Activated T-cell treated with anti-CD3 and anti-CD28 coated beads, Interleukin-2, amount 50 U/mL, for 1 hour (primary cell): ENCODE results near the gene ADAMTSL1.

Source experiments
- DNase-seq: peaks from one replicate; pipeline ENCODE4 v3.0.0-alpha.2; 2020

The ADAMTSL1 gene

GRCh38 chr9:18707489-18708205 lies 233.7 kb downstream of the ADAMTSL1 start:
- no peak for DNase-seq

DNA sequence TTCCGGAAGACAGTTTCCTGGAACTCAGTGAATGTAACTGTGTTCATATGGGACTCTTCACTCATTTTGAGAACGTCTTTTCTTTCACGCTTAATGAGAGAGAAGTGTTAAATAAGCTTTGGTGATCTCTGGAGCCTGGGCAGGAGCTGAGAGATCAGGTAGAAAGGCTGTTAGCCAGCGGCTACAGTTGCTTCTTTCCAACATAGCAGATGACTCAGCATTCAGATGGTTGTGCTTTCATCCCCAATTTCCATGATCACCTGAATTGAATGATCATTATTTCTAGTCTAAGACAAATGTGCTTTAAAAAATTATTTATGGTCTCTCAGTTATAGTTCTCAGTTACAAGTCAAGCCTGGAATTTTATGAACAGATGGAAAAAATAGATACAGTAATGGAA lies 234.5 kb downstream of the ADAMTSL1 start:
- DNase-seq: no peak

GRCh38 chr9:18710065-18710464 lies 236.1 kb downstream of the ADAMTSL1 start:
- no peak for DNase-seq

DNA sequence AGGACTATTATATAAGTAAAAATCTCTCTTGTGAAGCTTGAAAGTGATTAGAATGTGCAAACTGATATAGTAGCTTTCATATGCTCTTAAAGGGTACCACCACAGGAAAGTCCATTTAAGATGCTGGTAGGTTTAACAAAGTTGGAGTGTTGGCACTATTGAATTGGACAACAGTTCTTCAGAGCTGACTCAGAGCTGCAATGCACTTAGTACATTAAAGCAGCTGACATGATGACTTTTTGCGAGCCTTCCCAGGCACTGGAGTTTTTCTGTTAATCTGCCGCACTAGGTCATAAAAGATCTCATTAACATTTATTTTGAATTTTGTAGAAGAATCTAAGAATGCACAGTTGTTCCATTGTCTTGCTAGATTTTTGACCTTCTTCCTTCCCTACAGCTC lies 243.8 kb downstream of the ADAMTSL1 start:
- DNase-seq: no peak

DNA sequence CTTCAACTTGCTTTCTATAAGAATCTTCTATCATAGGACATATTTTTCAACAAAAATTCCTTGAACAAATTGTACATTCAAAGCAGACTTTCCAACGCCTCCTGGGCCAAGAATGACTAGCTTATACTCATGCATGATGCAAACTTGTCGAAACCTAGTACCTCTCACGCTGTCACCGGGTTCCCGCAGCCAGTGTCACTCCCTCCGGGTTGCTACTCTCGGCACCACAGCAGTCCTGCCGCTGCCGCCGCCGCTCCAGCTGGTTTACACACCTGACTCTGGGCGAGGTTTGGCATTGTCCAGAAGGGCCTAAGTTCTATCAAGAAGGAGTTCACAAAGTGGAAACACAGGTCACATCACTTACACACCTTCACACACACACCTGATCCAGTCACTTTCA lies 244.4 kb downstream of the ADAMTSL1 start:
- DNase-seq: no peak

GRCh38 chr9:18718932-18719331 lies 245.0 kb downstream of the ADAMTSL1 start:
- no peak for DNase-seq

- no peak for DNase-seq
These were observed 246.7 kb downstream of the ADAMTSL1 start for GRCh38 chr9:18720691-18721090.

- DNase-seq: no peak
These were observed 247.5 kb downstream of the ADAMTSL1 start for GRCh38 chr9:18721267-18721994.

DNA sequence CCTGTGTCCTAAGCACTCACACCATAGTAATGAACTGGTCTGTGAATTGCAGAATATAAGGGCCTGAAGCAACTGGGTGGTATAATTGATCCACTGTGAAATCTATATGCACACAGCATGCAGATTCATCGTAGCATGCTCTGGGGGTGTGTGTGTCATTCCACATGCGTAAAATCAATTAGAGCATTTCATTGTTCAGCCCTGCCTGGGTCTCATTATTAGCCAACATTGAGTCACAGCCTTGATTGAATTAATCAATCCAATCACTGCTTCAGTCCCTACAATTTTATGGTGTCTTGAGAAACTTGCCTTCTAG lies 248.0 kb downstream of the ADAMTSL1 start:
- no peak for DNase-seq

DNA sequence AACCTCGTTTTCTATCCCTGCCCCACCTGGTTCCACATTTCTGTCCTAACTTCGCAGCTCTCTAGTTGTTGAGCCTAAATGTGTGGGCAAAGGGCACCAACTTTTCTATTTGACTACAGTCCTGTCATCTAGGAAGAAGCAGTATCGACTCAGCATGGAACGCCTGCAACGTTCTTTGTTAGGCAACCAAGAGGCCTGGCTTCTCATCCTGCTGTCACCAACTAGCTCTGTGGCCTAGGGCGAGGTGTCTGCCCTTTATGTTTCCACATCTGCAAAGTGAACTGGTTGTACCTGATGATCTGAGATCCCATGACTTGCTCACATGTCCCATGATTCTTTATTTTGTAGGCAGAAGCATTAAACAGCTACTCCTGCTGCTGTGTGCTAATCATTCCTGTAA lies 248.9 kb downstream of the ADAMTSL1 start:
- no peak for DNase-seq

- no peak for DNase-seq
These were observed 249.4 kb downstream of the ADAMTSL1 start for GRCh38 chr9:18723366-18723765.

DNA sequence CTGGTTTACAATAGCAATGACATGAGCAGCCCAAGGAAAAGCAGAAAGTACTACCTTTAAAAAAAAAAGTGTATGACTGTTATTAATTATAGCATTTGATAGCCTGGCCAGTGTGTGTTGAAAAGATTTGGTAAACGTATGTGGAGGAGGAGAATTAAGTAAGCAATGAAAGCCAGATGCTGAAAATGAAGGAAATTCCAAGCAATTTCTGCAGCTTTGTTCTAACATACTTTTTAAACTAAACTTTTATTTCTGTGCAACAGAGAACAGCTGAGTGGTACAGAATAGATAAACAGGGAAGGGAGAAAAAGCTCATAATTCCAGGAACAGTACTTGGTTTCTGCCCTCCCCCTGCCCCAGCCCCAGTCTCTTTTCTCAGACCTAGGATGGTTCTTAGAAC lies 252.6 kb downstream of the ADAMTSL1 start:
- no peak for DNase-seq

DNA sequence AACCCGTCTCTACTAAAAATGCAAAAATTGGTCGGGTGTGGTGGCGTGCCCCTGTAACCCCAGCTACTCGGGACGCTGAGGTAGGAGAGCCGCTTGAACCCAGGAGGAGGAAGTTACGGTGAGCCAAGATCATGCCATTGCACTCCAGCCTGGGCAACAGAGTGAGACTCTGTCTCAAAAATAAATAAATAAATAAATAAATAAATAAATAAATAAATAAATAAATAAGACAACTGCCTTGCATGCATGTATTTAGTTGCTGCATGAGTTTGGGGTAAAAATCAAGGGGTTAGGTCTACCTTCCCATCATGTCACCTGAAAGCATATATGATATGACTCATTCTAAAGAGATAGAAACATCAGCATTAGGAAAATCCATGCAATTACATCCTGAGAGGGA lies 254.0 kb downstream of the ADAMTSL1 start:
- DNase-seq: no peak

- DNase-seq: no peak
These were observed 254.7 kb downstream of the ADAMTSL1 start for GRCh38 chr9:18728642-18729041.

- DNase-seq: no peak
These were observed 256.3 kb downstream of the ADAMTSL1 start for GRCh38 chr9:18730241-18730640.

DNA sequence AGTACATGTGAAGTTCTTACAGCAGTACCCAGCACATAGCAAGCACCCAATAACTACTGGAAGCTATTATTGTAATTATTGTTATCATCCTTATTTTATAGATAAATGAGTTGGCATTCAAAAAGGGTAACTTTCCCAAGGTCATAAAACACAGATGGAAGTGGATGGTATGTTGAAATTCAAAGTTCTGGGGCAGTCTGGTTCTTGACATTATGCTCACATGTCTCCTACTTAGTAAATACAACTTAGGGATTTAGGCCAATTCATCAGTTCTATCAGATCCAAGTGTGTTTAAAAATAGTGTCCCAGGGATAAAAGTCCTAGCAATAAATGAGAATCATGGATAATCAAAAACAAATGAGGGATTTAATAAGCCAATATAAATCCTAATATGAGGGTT lies 265.2 kb downstream of the ADAMTSL1 start:
- no peak for DNase-seq

DNA sequence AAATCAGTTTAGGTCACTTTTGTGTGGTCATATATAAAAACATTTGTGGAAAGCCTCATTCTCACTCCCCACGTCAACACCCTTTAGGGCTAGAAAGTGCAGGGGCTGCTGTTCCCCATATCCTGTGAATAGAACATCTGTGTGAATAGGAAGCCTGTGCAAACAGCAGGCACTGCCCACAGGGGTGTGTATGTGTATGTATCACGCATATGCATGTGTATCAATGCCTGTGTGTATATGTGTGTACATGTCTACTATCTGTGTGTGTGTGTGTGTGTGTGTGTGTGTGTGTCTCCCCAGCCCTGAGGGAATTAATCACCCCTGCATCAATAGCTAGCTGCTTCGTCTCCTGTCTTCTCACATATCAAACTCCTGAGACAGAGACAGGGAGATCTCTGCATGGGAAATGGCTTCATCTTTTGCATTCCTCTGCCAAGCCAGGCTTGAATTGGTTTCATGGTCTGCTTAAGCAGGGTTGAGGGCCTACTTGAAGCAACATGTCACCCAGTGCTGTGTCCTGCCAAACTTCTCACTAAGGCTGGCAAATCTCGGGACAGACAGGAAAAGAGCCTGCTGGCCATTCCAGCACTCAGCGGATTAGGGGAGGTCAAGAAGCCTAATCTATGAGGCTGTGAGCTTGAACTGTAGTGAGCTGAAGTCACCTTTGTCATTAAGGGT lies 265.8 kb downstream of the ADAMTSL1 start:
- DNase-seq: no peak

GRCh38 chr9:18741359-18741758 lies 267.4 kb downstream of the ADAMTSL1 start:
- DNase-seq: no peak

GRCh38 chr9:18741945-18742344 lies 268.0 kb downstream of the ADAMTSL1 start:
- DNase-seq: no peak

DNA sequence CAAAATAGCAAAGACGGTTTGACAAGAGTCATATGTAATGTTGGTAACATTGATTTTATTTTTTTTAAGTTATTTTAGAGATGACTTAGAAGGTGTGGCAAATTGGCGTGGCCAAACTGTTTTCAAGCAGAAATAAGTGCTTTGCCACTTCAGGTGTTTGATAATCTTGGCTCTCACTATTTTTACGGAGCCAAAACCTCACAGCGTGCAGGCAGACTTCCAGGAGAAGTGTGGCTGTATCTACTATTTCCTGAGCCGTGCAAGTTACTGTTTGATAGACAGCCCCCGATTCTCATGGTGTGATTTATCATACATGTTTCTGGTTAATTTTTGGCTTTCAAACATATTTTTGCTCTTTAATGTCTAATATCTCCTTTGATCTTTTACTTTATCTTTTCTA lies 269.5 kb downstream of the ADAMTSL1 start:
- no peak for DNase-seq

DNA sequence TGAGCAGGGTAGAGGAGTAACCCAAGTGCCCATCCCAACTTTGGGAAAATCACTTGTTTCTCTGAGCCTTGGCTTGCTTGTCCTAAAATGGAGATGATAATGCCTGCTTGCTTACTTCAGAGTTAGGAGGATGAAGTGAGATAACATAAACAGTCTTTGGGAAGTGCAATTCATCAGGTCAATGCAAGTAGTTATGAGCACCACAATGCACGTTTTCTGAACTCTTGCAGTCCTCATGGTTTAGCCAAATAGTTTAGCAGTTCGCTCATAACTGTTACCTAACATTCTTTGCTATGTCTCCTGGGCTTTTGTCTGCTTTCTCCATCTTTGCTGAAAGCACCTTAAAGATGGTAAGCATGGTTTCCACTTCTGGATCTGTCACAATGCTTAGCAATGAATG lies 270.0 kb downstream of the ADAMTSL1 start:
- no peak for DNase-seq

GRCh38 chr9:18745710-18746109 lies 271.8 kb downstream of the ADAMTSL1 start:
- no peak for DNase-seq

DNA sequence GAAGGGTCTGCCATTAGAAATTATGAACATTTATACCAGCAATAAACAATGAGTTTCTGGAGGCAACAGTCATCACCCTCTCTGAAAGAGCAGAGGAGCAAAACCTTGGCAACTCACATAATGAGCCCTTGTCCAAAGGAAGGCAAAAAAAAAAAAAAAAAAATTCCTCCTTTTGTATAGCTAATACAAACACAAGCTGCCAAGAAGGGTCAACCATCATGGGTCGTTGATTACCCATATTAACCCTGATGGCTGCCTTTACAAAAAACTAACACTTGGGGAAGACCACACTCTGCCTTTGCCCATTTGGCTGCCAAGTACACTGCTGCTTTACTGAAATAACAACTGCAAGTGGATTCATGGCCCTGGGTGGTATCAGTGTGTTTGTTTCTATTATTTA lies 272.7 kb downstream of the ADAMTSL1 start:
- DNase-seq: no peak

DNA sequence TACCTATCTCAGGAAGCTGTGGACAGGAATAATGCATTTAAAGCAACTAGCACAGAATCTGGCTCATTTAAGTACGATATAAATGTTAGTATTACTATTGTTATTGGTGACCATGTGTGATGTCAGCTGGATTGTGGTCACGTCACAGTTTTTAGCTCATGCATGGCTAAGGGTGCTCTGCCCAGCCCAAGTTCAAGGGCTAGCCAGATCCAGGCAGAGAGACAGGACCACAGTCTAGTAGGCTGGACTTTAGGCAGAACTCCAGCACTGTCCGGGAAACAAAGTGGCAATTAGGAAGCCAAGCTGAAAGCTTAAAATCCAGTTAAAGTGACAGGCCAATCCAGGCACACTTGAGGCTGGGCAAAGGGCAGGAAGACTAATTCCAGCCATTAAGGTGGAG lies 273.6 kb downstream of the ADAMTSL1 start:
- DNase-seq: no peak
